ENCODE results near the gene KANK4. TPM values are rescaled to one million over a fixed set of nuclear protein-coding genes. Genes with fewer than 3 reads are reported as not detected.

The KANK4 gene
- total and polyA plus RNA-seq, 2 of the 4 experiments (the other 2 are of a cell fraction), result not detected

DNA sequence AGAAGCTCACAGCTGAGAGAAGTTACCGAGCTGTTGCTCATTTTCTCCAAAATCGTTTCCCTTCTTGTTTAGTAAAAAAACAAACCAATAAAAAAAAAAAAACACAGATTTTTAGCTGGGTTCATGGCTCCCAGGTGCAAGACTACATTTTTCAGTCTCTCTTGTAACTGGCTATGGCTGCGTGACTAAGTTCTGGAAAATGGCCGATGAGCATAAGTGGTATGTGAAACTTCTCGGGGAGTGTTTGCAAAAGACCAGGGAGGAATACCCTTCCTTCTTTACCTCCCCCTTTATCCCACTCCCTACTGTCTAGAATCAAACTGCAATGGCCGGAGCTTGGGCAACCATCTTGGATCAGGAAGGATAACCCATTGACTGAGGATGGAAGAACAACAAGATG, 38.7 kb upstream of the KANK4 start:
- POLR2A ChIA-PET (ENCODE audit: unreplicated experiment), result no interaction called here
- Histone ChIP-seq H3K4me1 (ENCODE audit: control insufficient read depth, insufficient read depth, low read length) (no peaks in the 10 kb centered on the region), H3K4me3 (ENCODE audit: insufficient read depth, low read depth, low read length) (no peak overlapping the region), H3K36me3 (ENCODE audit: control insufficient read depth, insufficient read depth, low read length) (no peaks in the 10 kb centered on the region), H2AFZ (replicated peaks; ENCODE audit: low read length, poor library complexity) (no peak overlapping the region), H2BK15ac (ENCODE audit: low read depth, low read length) (no peak overlapping the region), H4K91ac (ENCODE audit: insufficient read depth, low read depth, low read length) (no peak overlapping the region), H3K14ac (replicated peaks; ENCODE audit: low read depth, low read length) (no peak overlapping the region), H4K5ac (ENCODE audit: low read depth, low read length) (no peak overlapping the region), H3K4ac (ENCODE audit: low read depth, low read length) (no peak overlapping the region), H3K18ac (ENCODE audit: low read depth, low read length) (no peak overlapping the region), H3K4me2 (ENCODE audit: low read depth, low read length) (no peak overlapping the region), H2BK120ac (ENCODE audit: low read depth, low read length) (no peak overlapping the region), H3K9ac (ENCODE audit: low read depth, low read length) (no peak overlapping the region), H2AK5ac (ENCODE audit: low read depth, low read length) (no peak overlapping the region), H3K27ac (ENCODE audit: insufficient read depth, low read length) (no peak overlapping the region), H3K27me3 (ENCODE audit: control insufficient read depth, insufficient read depth, low read length) (no peaks in the 10 kb centered on the region), H4K8ac (ENCODE audit: low read depth in 2 of 2, low read length in 2 of 2) (no peak overlapping the region), H4K20me1 (ENCODE audit: insufficient read depth, low read length) (no peaks in the 10 kb centered on the region), H2BK20ac (ENCODE audit: low read depth, low read length) (no peak overlapping the region), H3K79me1 (ENCODE audit: low read depth in 1 of 2, low read length in 2 of 2) (no peaks in the 10 kb centered on the region), H3K9me1 (ENCODE audit: insufficient read depth, low read length) (no peaks in the 10 kb centered on the region), H2AK9ac (replicated peaks; ENCODE audit: low read depth, low read length, poor library complexity) (no peak overlapping the region), H3K56ac (ENCODE audit: extremely low read depth, insufficient read depth, low read length) (no peak overlapping the region), H2BK5ac (ENCODE audit: low read depth, low read length, poor library complexity, severe bottlenecking) (no peak overlapping the region), H3K9me3 (ENCODE audit: control insufficient read depth, insufficient read depth, low read length) (no peaks in the 10 kb centered on the region), H3K23ac (ENCODE audit: low read depth, low read length) (no peak overlapping the region)
- no peak for ATAC-seq (ENCODE audit: low read depth)
- in situ Hi-C loops (cut with MboI; ENCODE audit: low sequenced_read_pairs) (no loop called here), dilution Hi-C loops (cut with HindIII; ENCODE audit: low sequenced_read_pairs, unreplicated experiment) (no loop called here), intact Hi-C loops (cut with micrococcal nuclease) (no loop called here)
- no peak for DNase-seq
- no peak for TF ChIP-seq FOS (IDR thresholded peaks at IDR 0.05; ENCODE audit: low read depth, low read length)
- TF ChIP-seq BHLHE40 (IDR thresholded peaks at IDR 0.05; ENCODE audit: low read depth, low read length), result no peak
- TF ChIP-seq CEBPB (IDR thresholded peaks at IDR 0.05; ENCODE audit: low read depth, low read length), result no peak
- no peak for TF ChIP-seq CHD1 (IDR thresholded peaks at IDR 0.05; ENCODE audit: low read depth, low read length)
- TF ChIP-seq POLR2A (IDR thresholded peaks at IDR 0.05; ENCODE audit: low read depth, low read length), result no peak
- TF ChIP-seq RFX5 (IDR thresholded peaks at IDR 0.05; ENCODE audit: low read depth, low read length), result no peak
- no peak for TF ChIP-seq MXI1 (IDR thresholded peaks at IDR 0.05; ENCODE audit: borderline replicate concordance, low read depth, low read length)
- TF ChIP-seq, protein P1, sequence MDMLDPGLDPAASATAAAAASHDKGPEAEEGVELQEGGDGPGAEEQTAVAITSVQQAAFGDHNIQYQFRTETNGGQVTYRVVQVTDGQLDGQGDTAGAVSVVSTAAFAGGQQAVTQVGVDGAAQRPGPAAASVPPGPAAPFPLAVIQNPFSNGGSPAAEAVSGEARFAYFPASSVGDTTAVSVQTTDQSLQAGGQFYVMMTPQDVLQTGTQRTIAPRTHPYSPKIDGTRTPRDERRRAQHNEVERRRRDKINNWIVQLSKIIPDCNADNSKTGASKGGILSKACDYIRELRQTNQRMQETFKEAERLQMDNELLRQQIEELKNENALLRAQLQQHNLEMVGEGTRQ (IDR thresholded peaks at IDR 0.05; ENCODE audit: low read depth, low read length), result no peak
- no peak for TF ChIP-seq SMC3 (IDR thresholded peaks at IDR 0.05; ENCODE audit: low read depth, low read length)
- no peak for TF ChIP-seq NFE2L2 (IDR thresholded peaks at IDR 0.05; ENCODE audit: low read depth, low read length)
- TF ChIP-seq MAFK (IDR thresholded peaks at IDR 0.05; ENCODE audit: low read depth, low read length), result no peak
- no peak for TF ChIP-seq RCOR1 (IDR thresholded peaks at IDR 0.05; ENCODE audit: insufficient replicate concordance, low read length)
- no peak for TF ChIP-seq MAZ (IDR thresholded peaks at IDR 0.05; ENCODE audit: borderline replicate concordance, low read depth, low read length)
- TF ChIP-seq, protein P2, sequence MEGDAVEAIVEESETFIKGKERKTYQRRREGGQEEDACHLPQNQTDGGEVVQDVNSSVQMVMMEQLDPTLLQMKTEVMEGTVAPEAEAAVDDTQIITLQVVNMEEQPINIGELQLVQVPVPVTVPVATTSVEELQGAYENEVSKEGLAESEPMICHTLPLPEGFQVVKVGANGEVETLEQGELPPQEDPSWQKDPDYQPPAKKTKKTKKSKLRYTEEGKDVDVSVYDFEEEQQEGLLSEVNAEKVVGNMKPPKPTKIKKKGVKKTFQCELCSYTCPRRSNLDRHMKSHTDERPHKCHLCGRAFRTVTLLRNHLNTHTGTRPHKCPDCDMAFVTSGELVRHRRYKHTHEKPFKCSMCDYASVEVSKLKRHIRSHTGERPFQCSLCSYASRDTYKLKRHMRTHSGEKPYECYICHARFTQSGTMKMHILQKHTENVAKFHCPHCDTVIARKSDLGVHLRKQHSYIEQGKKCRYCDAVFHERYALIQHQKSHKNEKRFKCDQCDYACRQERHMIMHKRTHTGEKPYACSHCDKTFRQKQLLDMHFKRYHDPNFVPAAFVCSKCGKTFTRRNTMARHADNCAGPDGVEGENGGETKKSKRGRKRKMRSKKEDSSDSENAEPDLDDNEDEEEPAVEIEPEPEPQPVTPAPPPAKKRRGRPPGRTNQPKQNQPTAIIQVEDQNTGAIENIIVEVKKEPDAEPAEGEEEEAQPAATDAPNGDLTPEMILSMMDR (conservative IDR thresholded peaks at IDR 0.05; ENCODE audit: low read depth, low read length), result no peak
- no peak for TF ChIP-seq RAD21 (IDR thresholded peaks at IDR 0.05; ENCODE audit: low read length)
- TF ChIP-seq, protein P3, sequence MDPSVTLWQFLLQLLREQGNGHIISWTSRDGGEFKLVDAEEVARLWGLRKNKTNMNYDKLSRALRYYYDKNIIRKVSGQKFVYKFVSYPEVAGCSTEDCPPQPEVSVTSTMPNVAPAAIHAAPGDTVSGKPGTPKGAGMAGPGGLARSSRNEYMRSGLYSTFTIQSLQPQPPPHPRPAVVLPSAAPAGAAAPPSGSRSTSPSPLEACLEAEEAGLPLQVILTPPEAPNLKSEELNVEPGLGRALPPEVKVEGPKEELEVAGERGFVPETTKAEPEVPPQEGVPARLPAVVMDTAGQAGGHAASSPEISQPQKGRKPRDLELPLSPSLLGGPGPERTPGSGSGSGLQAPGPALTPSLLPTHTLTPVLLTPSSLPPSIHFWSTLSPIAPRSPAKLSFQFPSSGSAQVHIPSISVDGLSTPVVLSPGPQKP (IDR thresholded peaks at IDR 0.05; ENCODE audit: borderline replicate concordance, low read depth, low read length), result no peak
- WGBS, 2 experiments (ENCODE audit: extremely low coverage in 2 of 2, insufficient read length in 1 of 2), result no CpG with 5 or more reads among the region's 6 CpGs
- CTCF ChIA-PET, result no interaction called here
- no TSS peak for BruUV-seq (replicated peaks)

Measured in IMR-90 (cell line).